ENCODE measurements around the gene FIBCD1.

FIBCD1 gene

GRCh38 chr9:130938652-130939404 is at the start of gene FIBCD1:
FIBCD1 (minus strand) TSS chr9:130939247; CDS start chr9:130938607, 640 bp downstream.
- DNase-seq: peak; percentile 31

GRCh38 chr9:130988400-130988747 is 49.3 kb upstream of the FIBCD1 start:
- no peak for DNase-seq

GRCh38 chr9:130987738-130988399 is 48.8 kb upstream of the FIBCD1 start:
- DNase-seq: peak; percentile 36

GRCh38 chr9:130987054-130987453 is 48.0 kb upstream of the FIBCD1 start:
- DNase-seq: no peak

GRCh38 chr9:130986356-130986965 is 47.4 kb upstream of the FIBCD1 start:
- DNase-seq: no peak

- no peak for DNase-seq
Measured at GRCh38 chr9:130985606-130986162, 46.6 kb upstream of the FIBCD1 start.

- DNase-seq: no peak
Measured at GRCh38 chr9:130985029-130985428, 46.0 kb upstream of the FIBCD1 start.

- no peak for DNase-seq
Measured at GRCh38 chr9:130984521-130984920, 45.5 kb upstream of the FIBCD1 start.

GRCh38 chr9:130983970-130984369 is 44.9 kb upstream of the FIBCD1 start:
- no peak for DNase-seq

- DNase-seq: no peak
Measured at GRCh38 chr9:130983359-130983670, 44.3 kb upstream of the FIBCD1 start.

- no peak for DNase-seq
Measured at GRCh38 chr9:130982636-130983358, 43.8 kb upstream of the FIBCD1 start.

- DNase-seq: no peak
Measured at GRCh38 chr9:130981756-130982137, 42.7 kb upstream of the FIBCD1 start.

GRCh38 chr9:130981002-130981755 is 42.1 kb upstream of the FIBCD1 start:
- DNase-seq: no peak

- no peak for DNase-seq
Measured at GRCh38 chr9:130980526-130980925, 41.5 kb upstream of the FIBCD1 start.

GRCh38 chr9:130979591-130980385 is 40.7 kb upstream of the FIBCD1 start:
- DNase-seq: no peak

- no peak for DNase-seq
Measured at GRCh38 chr9:130977811-130978221, 38.8 kb upstream of the FIBCD1 start.

GRCh38 chr9:130975932-130976841 is 37.1 kb upstream of the FIBCD1 start:
- DNase-seq: no peak

- DNase-seq: no peak
Measured at GRCh38 chr9:130975156-130975555, 36.1 kb upstream of the FIBCD1 start.

GRCh38 chr9:130974697-130975096 is 35.6 kb upstream of the FIBCD1 start:
- no peak for DNase-seq

- DNase-seq: no peak
Measured at GRCh38 chr9:130973686-130974281, 34.7 kb upstream of the FIBCD1 start.
